Activated CD4-positive, alpha-beta T cell treated with anti-CD3 and anti-CD28 coated beads for 48 hours (primary cell): ENCODE results near the gene ICOS.
"Not testable (repeated sequence)": the region's sequence is repeated elsewhere in the genome, so short reads cannot be mapped to it uniquely, and the experiment has no call there.

Experiments used
- DNase-seq: peaks from one replicate; pipeline ENCODE4 v3.0.0-alpha.2; 2020

Gene ICOS

DNA sequence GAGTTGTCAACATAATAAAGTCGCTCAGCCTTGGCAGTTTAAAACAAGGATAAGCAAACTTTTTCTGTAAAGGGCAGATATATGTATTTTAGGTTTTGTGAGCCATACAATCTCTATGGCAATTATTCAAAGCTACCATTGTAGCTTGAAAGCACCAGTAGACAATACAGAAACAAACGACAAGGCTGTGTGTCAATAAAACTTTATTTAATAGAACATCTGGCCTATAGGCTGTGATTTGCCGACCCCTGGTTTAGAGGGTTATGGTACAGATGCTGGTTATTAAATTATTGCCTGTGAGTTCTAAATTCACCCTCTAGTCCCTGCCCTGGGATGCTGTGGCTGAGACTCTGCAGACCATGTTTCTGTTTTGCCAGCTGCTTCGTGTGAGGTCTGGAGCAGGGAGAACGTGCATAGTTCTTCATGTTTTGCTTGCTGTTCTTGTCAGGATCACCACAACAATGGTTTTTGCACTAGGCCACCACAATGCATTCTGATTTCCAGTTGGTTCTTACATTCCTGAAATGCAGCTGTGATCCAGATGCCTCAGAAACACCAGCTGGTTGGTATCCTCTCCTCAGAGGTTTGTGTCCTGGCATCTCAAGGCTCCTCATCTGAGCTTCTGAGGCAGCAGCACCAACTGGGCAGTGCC, 46.6 kb downstream of the ICOS start:
- no peak for DNase-seq

DNA sequence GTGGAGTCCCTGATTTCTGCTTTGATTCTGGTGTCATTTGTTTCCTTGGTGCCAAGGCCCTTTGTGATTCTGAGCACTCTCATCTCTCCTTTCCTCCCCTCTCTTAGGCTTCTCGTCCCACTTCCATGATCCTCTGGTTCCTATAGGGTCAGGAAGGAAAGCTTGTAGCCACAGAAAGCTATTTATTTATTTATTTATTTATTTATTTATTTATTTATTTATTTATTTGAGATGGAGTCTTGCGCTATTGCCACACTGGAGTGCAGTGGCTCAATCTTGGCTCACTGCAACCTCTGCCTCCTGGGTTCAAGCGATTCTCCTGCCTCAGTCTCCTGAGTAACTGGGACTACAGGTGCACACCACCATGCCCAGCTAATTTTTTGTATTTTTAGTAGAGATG, 49.4 kb downstream of the ICOS start:
- not testable (repeated sequence) for DNase-seq

- DNase-seq, result no peak
Measured at GRCh38 chr2:203987959-203988358, 51.4 kb downstream of the ICOS start.

DNA sequence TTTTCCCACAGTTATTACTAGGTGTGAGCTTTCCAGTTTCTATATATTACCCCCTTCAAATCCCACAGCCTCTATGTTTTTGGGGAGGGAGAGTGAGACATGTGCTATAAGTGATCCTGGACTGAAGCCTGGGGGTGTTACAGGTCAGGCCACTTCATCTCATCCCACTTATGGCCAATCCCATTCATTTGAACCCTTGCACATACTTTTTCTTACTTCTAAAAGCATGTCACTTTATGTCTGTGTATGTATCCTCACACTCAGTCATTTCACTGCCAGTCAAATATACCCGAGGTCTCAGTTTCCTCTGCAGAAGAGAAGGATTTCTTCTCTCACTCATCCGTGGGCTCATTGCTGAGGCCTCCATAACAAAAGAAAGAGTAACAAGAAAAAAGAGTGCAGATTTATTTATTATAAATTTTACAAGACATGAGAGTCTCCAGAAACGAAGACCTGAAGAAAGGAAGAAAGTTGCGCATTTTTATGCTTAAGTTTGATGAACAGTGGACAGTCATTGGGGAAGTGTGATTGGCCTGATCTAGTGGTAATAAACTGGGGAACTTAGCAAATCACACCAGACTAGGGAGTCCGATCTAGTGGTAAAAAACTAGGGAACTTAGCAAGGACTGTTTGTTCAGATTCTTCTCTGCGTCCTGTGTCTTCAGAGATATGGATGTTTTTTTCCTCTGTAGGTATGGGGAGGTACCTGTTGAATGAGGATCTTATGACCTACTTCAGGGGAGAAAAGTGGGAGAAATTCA, 52.1 kb downstream of the ICOS start:
- no peak for DNase-seq

DNA sequence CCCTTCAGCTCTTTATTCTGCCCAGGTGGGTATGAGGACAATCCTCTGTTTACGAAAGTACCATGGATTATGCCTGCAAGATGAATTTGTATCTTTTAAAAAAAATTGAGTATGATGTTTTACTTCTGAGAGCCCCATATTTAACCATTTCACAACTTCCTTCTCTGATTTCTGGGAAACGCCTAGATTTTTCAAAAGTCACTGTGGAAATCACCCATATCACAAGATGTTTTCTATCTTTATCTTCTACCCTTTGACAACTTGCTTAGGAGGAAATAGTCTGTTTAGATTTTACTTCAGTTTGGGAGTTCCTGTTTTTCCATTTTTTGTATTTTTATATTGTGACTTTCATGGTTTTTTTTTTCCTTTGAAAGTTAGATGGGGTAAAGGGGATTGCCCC, 53.0 kb downstream of the ICOS start:
- DNase-seq, result no peak

DNA sequence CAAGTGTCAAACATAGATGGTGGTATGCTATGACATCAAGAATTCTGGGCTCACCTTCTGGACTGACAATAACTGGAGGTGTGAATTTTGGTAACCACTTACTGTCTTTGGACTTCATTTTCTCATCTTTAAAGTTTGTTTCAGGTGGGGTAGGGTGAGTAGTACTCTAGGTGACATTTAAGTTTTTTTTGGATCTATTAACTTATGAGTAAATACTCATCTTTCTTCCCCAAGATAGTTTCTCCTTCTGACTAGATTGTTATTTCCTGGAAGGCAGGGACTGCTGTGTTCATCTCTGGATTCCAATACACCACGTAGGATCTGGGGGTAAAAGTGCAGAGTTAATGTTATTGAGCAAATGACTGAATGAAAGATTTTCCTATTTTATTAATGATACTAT, 55.9 kb downstream of the ICOS start:
- DNase-seq, result no peak

GRCh38 chr2:203993011-203993410, 56.4 kb downstream of the ICOS start:
- no peak for DNase-seq

DNA sequence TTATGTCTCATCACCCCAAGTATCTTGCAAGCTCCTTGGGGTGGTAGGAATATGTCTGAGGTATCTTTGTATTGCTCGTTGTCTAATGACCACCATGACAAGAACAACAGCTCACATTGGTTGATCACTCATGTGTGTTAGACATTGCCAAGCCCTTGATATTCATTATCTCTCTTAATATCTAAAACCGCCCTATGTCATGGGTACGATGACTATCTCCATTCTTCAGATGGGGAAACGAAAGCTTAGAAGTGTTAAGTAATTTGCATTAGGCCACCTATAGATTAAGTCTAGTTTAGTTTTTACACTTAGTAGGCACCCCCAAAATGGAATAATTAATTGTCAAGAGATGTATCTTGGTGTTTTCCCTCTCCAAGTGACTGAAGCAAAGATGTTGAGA, 57.0 kb downstream of the ICOS start:
- no peak for DNase-seq

GRCh38 chr2:203994735-203995134, 58.2 kb downstream of the ICOS start:
- no peak for DNase-seq

- no peak for DNase-seq
Measured at GRCh38 chr2:203996692-203997091, 60.1 kb downstream of the ICOS start.

- no peak for DNase-seq
Measured at GRCh38 chr2:203997481-203997880, 60.9 kb downstream of the ICOS start.

- no peak for DNase-seq
Measured at GRCh38 chr2:203997980-203998809, 61.6 kb downstream of the ICOS start.

GRCh38 chr2:203999835-204000234, 63.3 kb downstream of the ICOS start:
- no peak for DNase-seq

DNA sequence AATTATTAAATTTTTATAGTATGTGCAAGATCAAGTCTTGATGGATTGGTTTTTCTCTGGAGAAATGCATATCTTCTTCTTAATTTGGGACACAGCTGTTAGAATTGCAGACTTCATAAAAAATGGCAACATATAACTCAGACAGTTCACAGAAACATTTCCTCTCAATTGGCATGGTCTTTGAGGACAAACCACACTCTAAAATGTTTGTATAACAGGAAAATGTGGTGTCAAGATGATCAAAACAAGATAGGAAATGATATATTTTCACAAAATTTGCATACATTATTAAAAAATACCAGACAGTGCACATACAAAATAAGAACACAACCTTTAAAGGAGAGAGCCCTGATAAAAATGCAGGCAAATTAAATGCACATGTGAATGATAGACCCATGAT, 63.9 kb downstream of the ICOS start:
- no peak for DNase-seq

- no peak for DNase-seq
Measured at GRCh38 chr2:204003276-204003990, 66.9 kb downstream of the ICOS start.

GRCh38 chr2:204004912-204005311, 68.3 kb downstream of the ICOS start:
- no peak for DNase-seq

DNA sequence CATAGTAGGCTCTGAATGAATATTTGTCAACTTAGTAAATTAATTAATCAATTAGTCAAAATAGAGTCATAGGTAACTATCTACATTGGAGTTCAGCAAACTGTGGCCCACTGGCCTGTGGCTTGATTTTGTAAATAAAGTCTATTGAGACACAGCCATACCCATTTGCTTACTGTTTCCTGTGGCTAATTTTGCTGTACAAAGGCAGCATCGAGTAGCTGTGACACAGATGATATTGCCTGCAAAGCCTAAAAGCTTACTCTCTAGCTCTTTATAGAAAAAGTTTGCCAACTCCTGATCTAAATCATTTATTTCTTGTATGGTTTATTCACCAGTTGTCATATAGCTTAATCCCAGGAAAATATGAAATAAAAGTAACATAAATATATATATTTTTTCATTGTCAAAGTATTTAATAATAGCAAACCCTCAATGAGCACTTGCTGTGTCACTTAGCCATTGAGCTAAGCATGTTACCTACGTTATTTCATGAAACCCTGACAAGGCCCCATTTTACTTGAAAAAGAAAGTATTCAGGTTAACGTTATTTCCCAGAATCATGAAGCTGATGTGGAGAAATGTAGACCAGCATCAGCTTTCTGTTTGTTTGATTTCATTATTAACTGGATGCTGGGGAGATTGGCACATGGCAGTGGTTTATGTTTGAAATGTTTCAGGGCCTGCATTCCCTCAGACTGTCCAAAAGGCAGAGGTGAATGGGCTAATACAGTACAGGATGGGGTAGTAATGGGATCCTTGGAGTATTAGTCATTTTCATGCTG, 69.6 kb downstream of the ICOS start:
- no peak for DNase-seq

DNA sequence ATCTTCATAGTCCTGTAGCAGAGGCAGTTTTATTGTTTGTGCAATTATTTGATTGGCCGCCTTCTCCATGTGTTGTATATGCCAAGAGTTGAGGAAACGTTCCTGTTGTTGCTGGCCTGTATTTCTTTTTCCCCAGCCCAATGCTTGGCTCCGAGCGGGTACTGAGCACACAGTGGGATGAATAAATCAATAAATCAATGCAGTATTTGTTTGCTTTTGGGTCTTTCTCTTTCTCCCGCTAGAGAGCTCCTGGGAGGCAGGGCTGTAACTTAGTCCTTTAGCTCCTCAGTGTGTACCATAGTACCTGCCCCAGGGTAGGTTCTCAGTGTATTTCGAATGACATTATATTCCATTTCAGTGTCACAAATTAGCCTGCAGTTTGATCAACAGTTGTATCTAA, 71.8 kb downstream of the ICOS start:
- no peak for DNase-seq

GRCh38 chr2:204010628-204011560, 74.3 kb downstream of the ICOS start:
- DNase-seq, result no peak
